GM18526 (cell line): ENCODE data around the gene EIF5.
A peak's percentile ranks its signal among the peaks of the same experiment; 100 is the strongest.

ENCODE experiments used
- POLR2A ChIP-seq: IDR thresholded peaks from 3 replicates; pipeline ENCODE4 v1.6.1; 2011; ENCODE audit not compliant: insufficient read length; ENCODE audit errors: extremely low read depth

EIF5 gene

GRCh38 chr14:103333754-103334643, at the start of gene EIF5:
Gene EIF5, plus strand, starts transcription at chr14:103334237. Its CDS starts 1,624 bp downstream, at chr14:103335861.
- TF ChIP-seq POLR2A = peak; percentile 98

- TF ChIP-seq POLR2A = no peak
Observed at GRCh38 chr14:103284574-103285467, 49.2 kb upstream of the EIF5 start.

DNA sequence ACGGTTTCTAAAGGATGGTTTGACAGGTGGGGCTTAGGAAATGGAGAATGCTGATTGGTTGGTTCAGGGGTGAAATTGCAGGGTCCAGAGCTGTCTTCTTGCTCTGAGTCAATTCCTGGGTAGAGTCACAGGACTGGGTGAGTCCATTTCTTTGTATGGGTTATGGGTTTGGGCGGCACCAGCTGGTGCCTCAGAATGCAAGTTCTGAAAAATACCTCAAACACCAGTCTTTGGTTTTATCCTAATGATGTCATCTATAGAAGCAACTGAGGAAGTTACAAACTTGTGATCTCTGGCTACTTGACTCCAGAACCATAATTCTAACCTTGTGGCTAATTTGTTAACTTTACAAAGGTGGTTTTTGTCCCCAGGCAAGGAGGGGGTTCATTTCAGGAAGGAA, 47.6 kb upstream of the EIF5 start:
- TF ChIP-seq POLR2A = no peak

- TF ChIP-seq POLR2A = no peak
Observed at GRCh38 chr14:103286968-103287850, 46.8 kb upstream of the EIF5 start.

DNA sequence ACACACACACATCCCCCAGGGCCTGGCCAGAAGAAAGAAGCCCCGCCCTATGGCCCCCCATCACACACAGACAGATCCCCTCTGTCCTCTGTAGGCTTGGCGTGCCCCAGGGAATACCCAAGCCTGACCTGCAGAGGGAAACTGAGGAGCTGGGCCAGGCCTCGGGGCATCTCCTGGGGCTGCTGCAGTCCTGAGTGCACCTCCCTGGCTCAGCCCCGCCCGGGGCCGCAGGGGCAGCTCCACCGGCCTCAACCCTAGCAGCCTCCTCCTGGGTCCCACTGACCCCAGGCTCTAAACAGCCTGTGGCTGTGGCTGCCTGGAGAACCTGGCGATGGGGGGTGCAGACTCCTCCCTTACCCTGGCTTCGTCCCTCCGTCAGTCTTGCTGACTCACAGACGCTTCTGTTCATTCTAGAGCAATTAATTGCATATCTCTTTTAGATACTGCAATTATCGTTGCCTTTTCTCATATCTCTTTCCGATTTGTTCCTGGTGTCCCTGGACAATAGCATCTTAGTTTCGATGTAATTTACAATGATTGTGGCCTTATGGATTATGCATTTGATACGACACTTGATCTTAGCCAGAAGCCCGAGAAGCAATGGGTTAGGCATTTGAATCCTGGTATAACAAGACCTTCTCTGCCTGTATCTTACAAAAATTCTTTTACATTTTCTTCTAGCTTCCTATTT, 45.8 kb upstream of the EIF5 start:
- no peak for TF ChIP-seq POLR2A

DNA sequence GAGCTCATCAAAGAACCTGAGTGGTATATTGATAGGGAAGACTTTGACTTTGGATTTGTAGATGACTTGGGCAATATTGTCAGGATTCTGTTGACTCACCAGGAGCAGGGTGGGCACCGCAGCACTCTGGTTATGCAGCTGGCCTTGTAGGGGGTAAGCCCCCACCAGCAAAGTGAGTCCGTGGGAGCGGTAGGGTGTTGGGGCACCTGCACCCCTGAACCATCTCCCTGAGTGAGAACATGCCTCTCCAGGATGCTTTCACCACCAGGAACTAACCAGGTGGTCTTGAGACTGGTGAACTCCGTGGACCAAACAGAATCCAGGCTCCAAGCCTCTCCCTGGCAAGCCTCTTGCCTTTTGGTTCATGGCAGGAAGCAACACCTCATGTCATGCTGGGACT, 44.0 kb upstream of the EIF5 start:
- TF ChIP-seq POLR2A = no peak

GRCh38 chr14:103290494-103290893, 43.5 kb upstream of the EIF5 start:
- TF ChIP-seq POLR2A = no peak

- no peak for TF ChIP-seq POLR2A
Observed at GRCh38 chr14:103290961-103291360, 43.1 kb upstream of the EIF5 start.

- no peak for TF ChIP-seq POLR2A
Observed at GRCh38 chr14:103292426-103293374, 41.3 kb upstream of the EIF5 start.

DNA sequence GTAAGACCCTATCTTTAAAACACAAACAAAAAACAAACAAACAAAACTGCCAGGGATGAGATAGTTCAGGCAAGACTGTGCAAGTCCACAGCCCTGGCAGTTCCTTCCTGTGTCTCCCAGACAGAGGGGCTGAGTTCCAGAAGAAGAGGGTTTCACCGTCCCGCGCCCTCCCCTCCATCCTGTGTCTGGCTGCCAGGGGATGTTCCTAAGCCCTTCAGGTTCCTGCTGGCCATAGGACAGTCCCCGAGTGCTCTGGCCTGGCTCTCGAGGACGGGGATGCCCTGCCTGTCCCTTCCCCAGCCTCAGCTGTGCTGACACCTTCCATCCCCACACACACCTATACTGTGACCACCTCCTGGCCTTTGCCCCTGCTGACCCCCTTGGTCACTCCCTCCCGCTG, 40.6 kb upstream of the EIF5 start:
- TF ChIP-seq POLR2A = no peak

DNA sequence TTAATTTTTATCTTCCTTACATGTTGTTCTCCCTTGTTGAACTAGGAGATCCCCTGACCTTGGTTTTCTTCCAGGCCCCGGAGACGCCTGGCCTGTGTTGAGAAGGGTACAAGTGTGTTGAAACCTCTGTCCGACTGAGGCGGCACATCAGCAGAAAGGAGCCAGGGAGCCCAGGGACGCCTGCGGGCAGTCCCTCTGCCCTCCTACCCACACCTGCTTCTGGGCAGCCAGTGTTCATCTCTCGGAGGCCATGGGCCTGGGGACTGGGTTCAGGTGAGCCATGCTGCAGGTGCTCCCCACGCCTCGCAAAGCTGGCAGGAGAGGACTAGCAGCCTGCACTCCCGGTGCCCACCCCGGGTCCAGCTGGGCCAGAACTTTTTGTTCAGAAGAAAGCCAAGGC, 39.9 kb upstream of the EIF5 start:
- no peak for TF ChIP-seq POLR2A

DNA sequence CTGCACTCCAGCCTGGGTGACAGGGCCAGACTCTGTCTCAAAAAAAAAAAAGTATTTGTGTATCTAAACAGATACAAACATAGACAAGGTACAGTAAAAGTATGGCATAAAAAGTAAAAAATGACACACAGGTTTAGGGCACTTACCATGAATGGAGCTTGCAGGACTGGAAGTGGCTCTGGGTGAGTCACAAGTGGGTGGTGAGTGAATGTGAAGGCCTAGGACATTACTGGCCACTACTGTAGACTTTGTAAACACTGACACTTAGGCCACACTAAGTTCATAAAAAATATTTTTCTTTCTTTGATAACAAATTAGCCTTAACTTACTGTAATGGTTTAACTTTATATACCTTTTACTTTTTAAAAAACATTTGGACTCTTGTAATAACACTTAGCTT, 38.0 kb upstream of the EIF5 start:
- no peak for TF ChIP-seq POLR2A

- TF ChIP-seq POLR2A = no peak
Observed at GRCh38 chr14:103296987-103297386, 37.0 kb upstream of the EIF5 start.

DNA sequence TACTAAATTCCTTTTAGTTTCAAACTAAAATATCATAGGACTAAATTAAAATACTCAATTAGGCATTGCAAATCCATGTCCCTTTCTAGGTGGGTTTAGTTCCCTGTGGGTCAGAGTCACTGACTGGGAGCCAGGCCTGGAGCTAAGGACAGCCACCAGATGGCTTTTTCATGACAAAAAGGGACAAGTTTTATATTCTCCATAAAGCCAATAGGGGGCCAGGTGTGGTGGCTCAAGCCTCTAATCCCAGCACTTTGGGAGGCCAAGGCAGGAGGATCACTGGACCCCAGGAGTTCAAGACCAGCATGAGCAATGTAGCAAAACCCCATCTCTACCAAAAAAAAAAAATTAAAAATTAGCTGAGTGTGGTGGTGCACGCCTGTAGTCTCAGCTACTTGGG, 35.4 kb upstream of the EIF5 start:
- no peak for TF ChIP-seq POLR2A
